Measurements from ENCODE around the gene ADD1.

Gene ADD1

DNA sequence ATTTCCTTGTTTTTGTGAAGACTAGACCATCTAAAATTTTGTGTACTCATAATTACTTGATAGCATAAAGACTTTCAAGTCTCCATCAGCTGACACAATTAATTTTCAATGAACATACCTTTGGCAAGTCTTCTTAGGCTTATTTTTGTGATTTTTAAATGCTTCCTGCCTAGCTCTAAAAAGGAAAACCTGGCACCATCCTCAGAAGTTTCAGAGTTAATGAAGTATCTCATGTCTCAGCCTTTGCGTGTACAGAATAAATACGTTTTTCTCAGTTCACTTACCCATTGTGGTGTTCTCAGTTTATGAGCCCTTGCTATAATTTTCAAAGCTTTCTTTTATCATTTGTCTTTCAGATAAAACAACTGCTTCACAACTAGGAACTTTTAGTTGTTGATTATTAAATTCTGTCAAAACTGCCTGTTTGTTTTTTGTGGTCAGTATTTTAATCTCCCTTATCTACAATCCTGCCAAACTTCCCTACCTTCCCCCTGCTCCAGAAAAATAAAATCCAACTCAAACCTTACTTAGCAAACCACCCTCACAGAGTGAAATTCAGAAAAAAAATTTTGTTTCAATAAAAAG is 21.6 kb downstream of the ADD1 start:
- TF ChIP-seq, protein P1, sequence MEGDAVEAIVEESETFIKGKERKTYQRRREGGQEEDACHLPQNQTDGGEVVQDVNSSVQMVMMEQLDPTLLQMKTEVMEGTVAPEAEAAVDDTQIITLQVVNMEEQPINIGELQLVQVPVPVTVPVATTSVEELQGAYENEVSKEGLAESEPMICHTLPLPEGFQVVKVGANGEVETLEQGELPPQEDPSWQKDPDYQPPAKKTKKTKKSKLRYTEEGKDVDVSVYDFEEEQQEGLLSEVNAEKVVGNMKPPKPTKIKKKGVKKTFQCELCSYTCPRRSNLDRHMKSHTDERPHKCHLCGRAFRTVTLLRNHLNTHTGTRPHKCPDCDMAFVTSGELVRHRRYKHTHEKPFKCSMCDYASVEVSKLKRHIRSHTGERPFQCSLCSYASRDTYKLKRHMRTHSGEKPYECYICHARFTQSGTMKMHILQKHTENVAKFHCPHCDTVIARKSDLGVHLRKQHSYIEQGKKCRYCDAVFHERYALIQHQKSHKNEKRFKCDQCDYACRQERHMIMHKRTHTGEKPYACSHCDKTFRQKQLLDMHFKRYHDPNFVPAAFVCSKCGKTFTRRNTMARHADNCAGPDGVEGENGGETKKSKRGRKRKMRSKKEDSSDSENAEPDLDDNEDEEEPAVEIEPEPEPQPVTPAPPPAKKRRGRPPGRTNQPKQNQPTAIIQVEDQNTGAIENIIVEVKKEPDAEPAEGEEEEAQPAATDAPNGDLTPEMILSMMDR (IDR thresholded peaks at IDR 0.05): no peak
- H3K27ac ChIP-seq: no peak overlapping the region
- H3K4me3 ChIP-seq: no peak overlapping the region
- DNase-seq (ENCODE audit: low spot score): no peak

DNA sequence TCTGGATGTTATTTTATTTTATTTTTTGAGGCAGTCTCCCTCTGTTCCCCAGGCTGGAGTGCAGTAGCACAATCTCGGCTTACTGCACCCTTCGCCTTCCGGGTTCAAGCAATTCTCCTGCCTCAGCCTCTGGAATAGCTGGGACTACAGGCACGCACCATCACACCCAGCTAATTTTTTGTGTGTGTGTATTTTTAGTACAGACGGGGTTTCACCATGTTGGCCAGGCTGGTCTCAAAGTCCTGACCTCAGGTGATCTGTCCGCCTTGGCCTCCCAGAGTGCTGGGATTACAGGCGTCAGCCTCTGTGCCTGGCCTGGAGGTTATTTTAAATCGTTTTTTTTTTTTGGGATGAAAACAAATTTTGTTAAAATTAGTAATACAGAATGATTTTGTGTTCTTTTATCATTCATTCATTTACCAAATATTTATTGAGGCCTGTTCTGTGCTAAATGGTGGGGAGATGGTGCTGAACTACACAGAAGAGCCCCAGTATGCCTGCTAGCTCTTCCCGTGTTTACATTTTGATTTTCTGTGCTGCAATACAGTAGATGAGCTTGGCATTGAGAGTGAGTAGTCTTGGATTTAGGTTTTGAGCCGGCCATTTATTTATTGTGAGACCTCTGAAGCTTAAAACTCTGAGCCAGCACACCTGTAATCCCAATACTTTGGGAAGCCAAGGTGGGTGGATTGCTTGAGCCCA is 22.7 kb downstream of the ADD1 start:
- H3K4me3 ChIP-seq: no peak overlapping the region
- no peak overlapping the region for H3K27ac ChIP-seq
- DNase-seq (ENCODE audit: low spot score): no peak
- TF ChIP-seq, protein P1 (IDR thresholded peaks at IDR 0.05): no peak

DNA sequence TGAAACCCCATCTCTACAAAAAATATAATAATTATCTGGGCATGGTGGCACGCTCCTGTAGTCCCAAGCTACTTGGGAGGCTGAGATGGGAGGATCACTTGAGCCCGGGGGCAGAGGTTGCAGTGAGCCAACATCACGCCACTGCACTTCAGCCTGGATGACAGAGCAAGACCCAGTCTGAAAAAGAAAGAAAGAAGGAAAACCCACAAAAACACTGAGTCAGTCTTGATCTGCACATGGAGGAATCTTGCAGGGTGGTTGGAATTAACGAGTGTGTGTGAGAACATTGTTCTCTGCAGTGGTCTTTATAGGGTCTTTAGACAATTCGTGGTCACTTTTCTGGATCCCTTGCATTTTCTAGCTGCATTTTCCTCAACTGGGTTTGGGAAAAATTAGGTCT is 23.2 kb downstream of the ADD1 start:
- DNase-seq (ENCODE audit: low spot score): no peak
- no peak overlapping the region for H3K27ac ChIP-seq
- no peak overlapping the region for H3K4me3 ChIP-seq
- TF ChIP-seq, protein P1 (IDR thresholded peaks at IDR 0.05): no peak

DNA sequence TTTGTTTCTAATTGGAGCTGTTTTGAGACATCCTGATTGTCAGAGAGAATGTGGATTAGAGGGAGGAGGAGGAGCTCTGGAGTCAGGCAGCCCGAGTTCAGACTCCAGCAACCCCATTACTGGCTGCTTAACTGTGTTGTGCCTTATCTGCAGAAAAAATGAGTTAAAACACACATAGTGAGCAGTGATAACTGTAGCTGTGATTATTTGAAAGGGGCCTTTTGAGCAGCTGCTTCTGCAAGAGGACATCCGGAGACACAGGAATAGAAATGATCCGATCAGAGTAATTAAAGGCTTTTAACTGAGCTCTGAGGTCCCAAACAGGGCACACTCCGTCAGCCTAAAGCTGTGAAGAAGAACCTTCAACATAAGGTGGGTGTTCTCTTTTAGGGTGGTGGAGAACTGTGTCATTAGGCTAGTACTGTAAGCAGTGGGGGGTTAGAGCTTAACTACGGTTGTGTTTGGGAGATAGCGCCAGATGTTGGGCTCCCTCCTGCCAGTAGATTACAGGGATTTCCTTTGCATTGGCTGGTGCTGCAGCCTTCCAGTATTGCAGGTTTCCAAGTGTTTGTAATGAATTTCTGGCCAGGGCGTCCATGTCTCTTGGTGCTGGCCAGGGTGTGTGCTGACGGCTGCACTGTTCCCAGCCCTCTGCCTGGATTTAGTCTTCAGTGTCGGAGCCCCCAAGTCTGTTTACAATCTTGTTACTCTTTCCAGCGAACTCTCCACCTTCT is 24.3 kb downstream of the ADD1 start:
- H3K4me3 ChIP-seq: peak overlapping the region; percentile 63
- TF ChIP-seq, protein P1 (IDR thresholded peaks at IDR 0.05): no peak
- no peak for DNase-seq (ENCODE audit: low spot score)
- H3K27ac ChIP-seq: peak overlapping the region; percentile 8 to 73

DNA sequence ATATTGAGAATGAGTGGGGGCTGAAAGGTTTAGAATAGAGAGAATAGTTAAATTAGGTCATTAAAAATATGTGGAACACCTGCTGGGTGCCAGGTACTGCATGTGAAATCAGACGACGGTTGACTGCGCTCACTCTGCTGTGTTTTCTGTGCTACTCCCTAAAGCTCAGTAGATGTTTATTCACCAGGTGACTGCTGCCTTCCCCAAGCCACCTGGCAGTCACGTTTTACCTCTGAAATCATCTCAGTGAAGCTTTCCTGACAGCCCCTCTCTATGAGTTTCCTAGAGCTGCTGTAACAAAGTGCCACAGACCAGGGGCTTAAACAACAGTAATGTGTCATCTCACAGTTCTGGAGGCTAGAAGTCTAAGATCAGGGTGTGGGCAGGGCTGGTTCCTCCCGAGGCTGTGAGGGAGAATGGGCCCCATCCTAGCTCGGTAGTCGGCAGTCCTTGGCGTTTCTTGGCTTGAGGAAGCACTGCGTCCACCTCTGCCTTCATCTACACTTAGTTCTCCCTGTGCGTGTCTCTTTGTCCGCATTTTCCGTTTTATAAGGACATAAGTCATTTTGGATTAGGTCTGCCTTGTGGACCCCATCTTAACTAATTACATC is 25.3 kb downstream of the ADD1 start:
- TF ChIP-seq, protein P1 (IDR thresholded peaks at IDR 0.05): no peak
- no peak for DNase-seq (ENCODE audit: low spot score)
- Histone ChIP-seq H3K4me3 (peak overlapping the region; percentile 63), H3K27ac (peak overlapping the region; percentile 8 to 73)

DNA sequence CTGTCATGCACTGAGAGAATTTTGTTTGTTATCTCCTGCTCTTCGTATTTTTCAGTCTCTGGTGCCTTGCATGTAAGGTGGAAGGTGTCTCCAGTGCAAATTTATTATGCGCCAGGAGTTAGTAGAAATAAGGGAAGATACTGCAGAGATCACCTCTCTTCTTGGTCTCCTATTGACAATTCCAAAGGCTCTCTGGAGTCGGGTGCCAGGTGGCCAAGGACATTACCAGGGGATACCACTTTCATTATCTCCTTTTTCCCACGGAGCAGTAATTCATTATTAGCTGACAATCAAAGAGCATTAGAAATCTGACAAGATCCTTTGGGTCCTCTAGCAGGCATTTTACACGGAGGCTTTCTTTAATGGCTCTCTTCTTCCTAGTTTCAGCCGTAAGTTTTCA is 26.0 kb downstream of the ADD1 start:
- Histone ChIP-seq H3K4me3 (peak overlapping the region; percentile 63), H3K27ac (peak overlapping the region in 1 of 2 donors; percentile 73)
- no peak for DNase-seq (ENCODE audit: low spot score)
- TF ChIP-seq, protein P1 (IDR thresholded peaks at IDR 0.05): no peak
